Fibroblast of pulmonary artery (primary cell): ENCODE data around the gene HSH2D.

Experiments used
- DNase-seq: peaks from one replicate; pipeline ENCODE4 v3.0.0-alpha.2; 2010; ENCODE audit warnings: low read depth
- H3K4me3 ChIP-seq: replicated peaks from 2 replicates; pipeline ENCODE4 v1.5.1; 2011; ENCODE audit warnings: low read depth, mild to moderate bottlenecking, control low read depth, low read length, moderate library complexity
- TF ChIP-seq, protein P1 (sequence below): IDR thresholded peaks from 2 replicates; pipeline ENCODE4 v1.5.1; 2011; ENCODE audit warnings: mild to moderate bottlenecking, control low read depth, low read length, inconsistent platforms; ENCODE audit errors: missing control alignments

Gene HSH2D

GRCh38 chr19:16134510-16134909 lies 9.0 kb upstream of the HSH2D start:
- TF ChIP-seq, protein P1, sequence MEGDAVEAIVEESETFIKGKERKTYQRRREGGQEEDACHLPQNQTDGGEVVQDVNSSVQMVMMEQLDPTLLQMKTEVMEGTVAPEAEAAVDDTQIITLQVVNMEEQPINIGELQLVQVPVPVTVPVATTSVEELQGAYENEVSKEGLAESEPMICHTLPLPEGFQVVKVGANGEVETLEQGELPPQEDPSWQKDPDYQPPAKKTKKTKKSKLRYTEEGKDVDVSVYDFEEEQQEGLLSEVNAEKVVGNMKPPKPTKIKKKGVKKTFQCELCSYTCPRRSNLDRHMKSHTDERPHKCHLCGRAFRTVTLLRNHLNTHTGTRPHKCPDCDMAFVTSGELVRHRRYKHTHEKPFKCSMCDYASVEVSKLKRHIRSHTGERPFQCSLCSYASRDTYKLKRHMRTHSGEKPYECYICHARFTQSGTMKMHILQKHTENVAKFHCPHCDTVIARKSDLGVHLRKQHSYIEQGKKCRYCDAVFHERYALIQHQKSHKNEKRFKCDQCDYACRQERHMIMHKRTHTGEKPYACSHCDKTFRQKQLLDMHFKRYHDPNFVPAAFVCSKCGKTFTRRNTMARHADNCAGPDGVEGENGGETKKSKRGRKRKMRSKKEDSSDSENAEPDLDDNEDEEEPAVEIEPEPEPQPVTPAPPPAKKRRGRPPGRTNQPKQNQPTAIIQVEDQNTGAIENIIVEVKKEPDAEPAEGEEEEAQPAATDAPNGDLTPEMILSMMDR: no peak
- no peak overlapping the region for H3K4me3 ChIP-seq
- DNase-seq: no peak

- no peak for DNase-seq
- TF ChIP-seq, protein P1: no peak
- H3K4me3 ChIP-seq: no peak overlapping the region
These were observed 7.9 kb upstream of the HSH2D start for GRCh38 chr19:16135430-16136127.

GRCh38 chr19:16136185-16136999 lies 7.1 kb upstream of the HSH2D start:
- DNase-seq: no peak
- TF ChIP-seq, protein P1: no peak
- H3K4me3 ChIP-seq: no peak overlapping the region

- TF ChIP-seq, protein P1: no peak
- no peak overlapping the region for H3K4me3 ChIP-seq
- no peak for DNase-seq
These were observed 3.7 kb upstream of the HSH2D start for GRCh38 chr19:16139752-16140151.

DNA sequence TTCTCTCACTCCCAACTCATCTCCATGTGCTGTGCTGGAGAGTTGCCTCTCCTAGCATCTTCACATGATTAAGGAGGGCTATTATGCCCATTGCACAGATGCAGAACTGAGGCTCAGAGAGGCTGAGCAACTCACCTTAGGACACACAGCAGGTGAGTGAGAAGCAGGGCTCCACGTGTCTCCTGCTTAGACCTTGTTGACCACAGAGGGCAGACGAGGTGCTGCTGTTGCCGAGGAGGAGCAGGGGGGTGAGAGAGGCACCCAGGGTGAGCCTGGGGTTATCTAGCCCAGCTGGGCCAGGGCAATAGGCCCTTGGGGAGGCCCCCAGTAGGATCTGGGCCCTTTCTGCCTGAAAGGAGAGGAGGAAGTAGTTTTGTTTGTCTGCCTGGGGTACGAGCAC lies 2.4 kb upstream of the HSH2D start:
- TF ChIP-seq, protein P1: no peak
- no peak overlapping the region for H3K4me3 ChIP-seq
- DNase-seq: no peak

DNA sequence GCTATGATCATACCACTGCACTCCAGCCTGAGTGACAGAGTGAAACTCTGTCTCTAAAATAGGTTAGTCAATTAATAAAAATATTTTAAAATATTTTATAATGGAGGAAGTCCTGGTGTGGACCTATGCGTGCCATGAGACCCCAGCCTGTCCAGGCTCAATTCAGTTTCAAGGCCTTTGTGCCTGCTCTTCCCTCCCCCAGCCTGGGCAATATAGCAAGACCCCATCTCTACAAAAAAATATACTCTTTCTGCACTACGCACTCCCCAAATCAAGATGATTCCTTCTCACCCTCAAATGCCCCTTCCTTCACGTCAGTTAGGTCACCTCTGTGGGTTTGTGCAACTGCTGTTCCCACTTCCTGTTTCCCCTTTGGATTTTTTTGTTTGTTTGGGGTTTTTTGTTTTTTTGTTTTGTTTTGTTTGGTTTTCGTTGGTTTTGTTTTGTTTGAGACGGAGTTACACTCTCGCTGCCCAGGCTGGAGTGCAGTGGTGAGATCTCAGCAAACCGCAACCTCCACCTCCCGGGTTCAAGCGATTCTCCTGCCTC lies 1.4 kb upstream of the HSH2D start:
- no peak overlapping the region for H3K4me3 ChIP-seq
- TF ChIP-seq, protein P1: no peak
- DNase-seq: no peak

DNA sequence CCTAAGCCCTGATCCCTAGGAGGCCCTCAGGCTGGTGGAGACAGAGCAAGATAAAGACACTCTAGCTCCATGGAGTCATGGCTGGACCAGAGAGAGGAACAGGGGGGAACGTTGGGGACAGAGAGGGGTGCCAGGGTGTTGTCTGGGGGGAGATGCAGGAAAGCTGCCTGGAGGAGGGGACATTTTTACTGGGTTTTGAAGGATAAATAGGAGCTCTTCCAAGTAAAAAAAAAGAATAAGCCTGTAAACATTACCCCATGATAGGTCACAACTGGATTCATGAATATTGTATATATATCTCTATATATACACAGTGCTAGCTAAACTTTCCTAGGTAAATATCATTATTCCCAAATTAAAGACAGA lies 714 bp downstream of the HSH2D start:
- no peak overlapping the region for H3K4me3 ChIP-seq
- TF ChIP-seq, protein P1: no peak
- no peak for DNase-seq
